ENCODE data around the gene CBX6. TPM values are rescaled to one million over a fixed set of nuclear protein-coding genes. Genes with fewer than 3 reads are reported as not detected.

Gene CBX6
- total and polyA plus RNA-seq, 9 of the 15 experiments (the other 6 are each of a cell fraction or from before 2014, with no cell fraction given): 0.75 to 31.6 (median 8.0) TPM

GRCh38 chr22:38872172-38872830 lies at the start of gene CBX6 (continued):
- TF ChIP-seq CLOCK (CRISPR knock-in tag; IDR thresholded peaks at IDR 0.05; ENCODE audit: borderline replicate concordance): no peak
- TF ChIP-seq CHAMP1 (IDR thresholded peaks at IDR 0.05): no peak
- no peak for TF ChIP-seq ZNF586 (CRISPR knock-in tag; conservative IDR thresholded peaks at IDR 0.05)
- no peak for TF ChIP-seq ERF (CRISPR knock-in tag; IDR thresholded peaks at IDR 0.05)
- no peak for TF ChIP-seq GTF2E2 (tag; IDR thresholded peaks at IDR 0.05)
- TF ChIP-seq PHTF2 (CRISPR knock-in tag; IDR thresholded peaks at IDR 0.05): no peak
- TF ChIP-seq MAFF (IDR thresholded peaks at IDR 0.05; ENCODE audit: low read length): peak; percentile 37; the same call in 1 of the 2 replicates
- no peak for TF ChIP-seq ZBTB12 (CRISPR knock-in tag; IDR thresholded peaks at IDR 0.05)
- no peak for TF ChIP-seq ZBTB9 (CRISPR knock-in tag; IDR thresholded peaks at IDR 0.05)
- TF ChIP-seq IRF2 (CRISPR knock-in tag; IDR thresholded peaks at IDR 0.05): no peak
- TF ChIP-seq ZNF778 (CRISPR knock-in tag; IDR thresholded peaks at IDR 0.05): no peak
- no peak for TF ChIP-seq SNRNP70 (optimal IDR thresholded peaks at IDR 0.05; ENCODE audit: low read depth, low read length)
- TF ChIP-seq HNRNPK (IDR thresholded peaks at IDR 0.05; ENCODE audit: low read depth, low read length, poor library complexity, severe bottlenecking): no peak
- peak; percentile 82 for TF ChIP-seq RAD51 (IDR thresholded peaks at IDR 0.05; ENCODE audit: borderline replicate concordance, low read depth)
- TF ChIP-seq MTA3 (IDR thresholded peaks at IDR 0.05; ENCODE audit: borderline replicate concordance): peak; percentile 36; the same call in 1 of the 2 replicates
- 0 out of 2 replicates have a peak, but pooled peaks have one; percentile 1 for TF ChIP-seq CREM (IDR thresholded peaks at IDR 0.05; ENCODE audit: low read depth)
- TF ChIP-seq ADNP (tag; IDR thresholded peaks at IDR 0.05): no peak
- TF ChIP-seq SMAD3 (CRISPR knock-in tag; conservative IDR thresholded peaks at IDR 0.05): no peak
- no peak for TF ChIP-seq ZNF717 (CRISPR knock-in tag; IDR thresholded peaks at IDR 0.05)
- no peak for TF ChIP-seq TFAM (CRISPR knock-in tag; conservative IDR thresholded peaks at IDR 0.05)
- no peak for TF ChIP-seq KDM5B (IDR thresholded peaks at IDR 0.05; ENCODE audit: insufficient replicate concordance, low read depth, low read length)
- no peak for TF ChIP-seq CBX8 (IDR thresholded peaks at IDR 0.05; ENCODE audit: borderline replicate concordance, extremely low read depth, low read depth, low read length, poor library complexity, severe bottlenecking)

Data from K562 (cell line).